ENCODE results near the gene MAPK1IP1L. TPM values are rescaled to one million over a fixed set of nuclear protein-coding genes. Genes with fewer than 3 reads are reported as not detected.

MAPK1IP1L gene
- total RNA-seq, 1 experiment from 2014 or later: 97.9 TPM

DNA sequence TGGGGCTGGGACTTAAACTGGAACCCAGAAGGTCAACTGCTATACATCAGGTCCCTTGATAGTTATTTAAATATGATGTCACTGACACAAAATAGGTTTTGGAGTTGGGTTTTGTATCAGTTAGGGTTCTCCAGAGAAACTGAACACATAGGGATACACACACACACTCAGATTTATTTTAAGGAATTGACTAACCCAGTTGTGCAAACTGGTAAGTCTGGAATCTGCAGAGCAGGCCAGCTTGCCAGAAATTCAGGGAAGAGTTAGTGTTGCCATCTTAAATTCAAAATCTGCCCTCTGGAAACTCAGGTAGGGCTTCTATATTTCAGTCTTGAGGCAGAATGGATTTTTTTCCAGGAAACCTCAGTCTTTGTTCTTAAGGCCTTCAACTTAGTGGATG is 36.9 kb downstream of the MAPK1IP1L start:
- peaks cover 4% of the 10 kb centered on the region; the same call in 1 of the 2 replicates for H3K9me3 Mint-ChIP-seq
- no peak overlapping the region for H3K4me3 Mint-ChIP-seq
- H3K36me3 Mint-ChIP-seq: no peaks in the 10 kb centered on the region
- no peak for DNase-seq (ENCODE audit: low spot score)
- ChIA-PET CTCF (interaction anchor here (1.4 kb wide), 1 partner anchor 14 kb away, joined by 3 read pairs; no protein-coding TSS in a partner anchor), POLR2A (no interaction called here)
- H3K27ac Mint-ChIP-seq: no peak overlapping the region
- no peaks in the 10 kb centered on the region for H3K27me3 Mint-ChIP-seq (ENCODE audit: low read depth)
- H3K4me1 Mint-ChIP-seq: no peaks in the 10 kb centered on the region
- ATAC-seq: no peak
- TF ChIP-seq, protein P1, sequence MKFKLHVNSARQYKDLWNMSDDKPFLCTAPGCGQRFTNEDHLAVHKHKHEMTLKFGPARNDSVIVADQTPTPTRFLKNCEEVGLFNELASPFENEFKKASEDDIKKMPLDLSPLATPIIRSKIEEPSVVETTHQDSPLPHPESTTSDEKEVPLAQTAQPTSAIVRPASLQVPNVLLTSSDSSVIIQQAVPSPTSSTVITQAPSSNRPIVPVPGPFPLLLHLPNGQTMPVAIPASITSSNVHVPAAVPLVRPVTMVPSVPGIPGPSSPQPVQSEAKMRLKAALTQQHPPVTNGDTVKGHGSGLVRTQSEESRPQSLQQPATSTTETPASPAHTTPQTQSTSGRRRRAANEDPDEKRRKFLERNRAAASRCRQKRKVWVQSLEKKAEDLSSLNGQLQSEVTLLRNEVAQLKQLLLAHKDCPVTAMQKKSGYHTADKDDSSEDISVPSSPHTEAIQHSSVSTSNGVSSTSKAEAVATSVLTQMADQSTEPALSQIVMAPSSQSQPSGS (CRISPR knock-in tag; IDR thresholded peaks at IDR 0.05; ENCODE audit: borderline replicate concordance, low read depth): no peak
- TF ChIP-seq TEAD1 (CRISPR knock-in tag; IDR thresholded peaks at IDR 0.05) (no peak), ZNF416 (CRISPR knock-in tag; IDR thresholded peaks at IDR 0.05) (no peak), ETV6 (CRISPR knock-in tag; IDR thresholded peaks at IDR 0.05) (no peak), TEAD4 (CRISPR knock-in tag; IDR thresholded peaks at IDR 0.05) (no peak), MYBL2 (CRISPR knock-in tag; IDR thresholded peaks at IDR 0.05) (no peak), NFATC4 (CRISPR knock-in tag; IDR thresholded peaks at IDR 0.05) (no peak)
- TF ChIP-seq, protein P2, sequence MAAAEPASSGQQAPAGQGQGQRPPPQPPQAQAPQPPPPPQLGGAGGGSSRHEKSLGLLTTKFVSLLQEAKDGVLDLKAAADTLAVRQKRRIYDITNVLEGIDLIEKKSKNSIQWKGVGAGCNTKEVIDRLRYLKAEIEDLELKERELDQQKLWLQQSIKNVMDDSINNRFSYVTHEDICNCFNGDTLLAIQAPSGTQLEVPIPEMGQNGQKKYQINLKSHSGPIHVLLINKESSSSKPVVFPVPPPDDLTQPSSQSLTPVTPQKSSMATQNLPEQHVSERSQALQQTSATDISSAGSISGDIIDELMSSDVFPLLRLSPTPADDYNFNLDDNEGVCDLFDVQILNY (CRISPR knock-in tag; IDR thresholded peaks at IDR 0.05): no peak
- TF ChIP-seq, protein P3, sequence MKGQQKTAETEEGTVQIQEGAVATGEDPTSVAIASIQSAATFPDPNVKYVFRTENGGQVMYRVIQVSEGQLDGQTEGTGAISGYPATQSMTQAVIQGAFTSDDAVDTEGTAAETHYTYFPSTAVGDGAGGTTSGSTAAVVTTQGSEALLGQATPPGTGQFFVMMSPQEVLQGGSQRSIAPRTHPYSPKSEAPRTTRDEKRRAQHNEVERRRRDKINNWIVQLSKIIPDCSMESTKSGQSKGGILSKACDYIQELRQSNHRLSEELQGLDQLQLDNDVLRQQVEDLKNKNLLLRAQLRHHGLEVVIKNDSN (CRISPR knock-in tag; IDR thresholded peaks at IDR 0.05): no peak
- TF ChIP-seq, protein P4, sequence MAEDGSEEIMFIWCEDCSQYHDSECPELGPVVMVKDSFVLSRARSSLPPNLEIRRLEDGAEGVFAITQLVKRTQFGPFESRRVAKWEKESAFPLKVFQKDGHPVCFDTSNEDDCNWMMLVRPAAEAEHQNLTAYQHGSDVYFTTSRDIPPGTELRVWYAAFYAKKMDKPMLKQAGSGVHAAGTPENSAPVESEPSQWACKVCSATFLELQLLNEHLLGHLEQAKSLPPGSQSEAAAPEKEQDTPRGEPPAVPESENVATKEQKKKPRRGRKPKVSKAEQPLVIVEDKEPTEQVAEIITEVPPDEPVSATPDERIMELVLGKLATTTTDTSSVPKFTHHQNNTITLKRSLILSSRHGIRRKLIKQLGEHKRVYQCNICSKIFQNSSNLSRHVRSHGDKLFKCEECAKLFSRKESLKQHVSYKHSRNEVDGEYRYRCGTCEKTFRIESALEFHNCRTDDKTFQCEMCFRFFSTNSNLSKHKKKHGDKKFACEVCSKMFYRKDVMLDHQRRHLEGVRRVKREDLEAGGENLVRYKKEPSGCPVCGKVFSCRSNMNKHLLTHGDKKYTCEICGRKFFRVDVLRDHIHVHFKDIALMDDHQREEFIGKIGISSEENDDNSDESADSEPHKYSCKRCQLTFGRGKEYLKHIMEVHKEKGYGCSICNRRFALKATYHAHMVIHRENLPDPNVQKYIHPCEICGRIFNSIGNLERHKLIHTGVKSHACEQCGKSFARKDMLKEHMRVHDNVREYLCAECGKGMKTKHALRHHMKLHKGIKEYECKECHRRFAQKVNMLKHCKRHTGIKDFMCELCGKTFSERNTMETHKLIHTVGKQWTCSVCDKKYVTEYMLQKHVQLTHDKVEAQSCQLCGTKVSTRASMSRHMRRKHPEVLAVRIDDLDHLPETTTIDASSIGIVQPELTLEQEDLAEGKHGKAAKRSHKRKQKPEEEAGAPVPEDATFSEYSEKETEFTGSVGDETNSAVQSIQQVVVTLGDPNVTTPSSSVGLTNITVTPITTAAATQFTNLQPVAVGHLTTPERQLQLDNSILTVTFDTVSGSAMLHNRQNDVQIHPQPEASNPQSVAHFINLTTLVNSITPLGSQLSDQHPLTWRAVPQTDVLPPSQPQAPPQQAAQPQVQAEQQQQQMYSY (CRISPR knock-in tag; IDR thresholded peaks at IDR 0.05): no peak
- TF ChIP-seq, protein P5, sequence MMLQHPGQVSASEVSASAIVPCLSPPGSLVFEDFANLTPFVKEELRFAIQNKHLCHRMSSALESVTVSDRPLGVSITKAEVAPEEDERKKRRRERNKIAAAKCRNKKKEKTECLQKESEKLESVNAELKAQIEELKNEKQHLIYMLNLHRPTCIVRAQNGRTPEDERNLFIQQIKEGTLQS (CRISPR knock-in tag; conservative IDR thresholded peaks at IDR 0.05): no peak

DNA sequence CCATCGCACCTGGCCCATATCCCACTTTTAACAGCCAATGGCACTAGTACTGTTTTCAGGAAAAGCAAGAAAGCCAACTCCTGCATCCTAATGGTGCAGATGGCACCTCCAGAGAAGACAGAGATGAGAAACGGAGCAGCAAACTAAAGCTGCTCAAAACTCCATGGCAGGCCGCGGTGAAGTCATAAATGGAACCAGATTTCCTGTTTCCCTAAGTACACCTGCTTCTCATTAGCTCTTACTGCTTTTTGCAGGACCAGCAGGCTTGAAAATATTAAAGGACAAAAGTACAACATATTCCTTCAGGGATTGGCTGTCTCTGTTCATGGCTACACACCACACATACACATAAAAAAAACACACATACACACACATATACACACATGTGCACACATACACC is 40.9 kb downstream of the MAPK1IP1L start:
- no peak for DNase-seq (ENCODE audit: low spot score)
- Mint-ChIP-seq H3K36me3 (no peaks in the 10 kb centered on the region), H3K4me3 (no peak overlapping the region)

More for the DNA sequence above, 40.9 kb downstream of the MAPK1IP1L start:
- TF ChIP-seq, protein P6, sequence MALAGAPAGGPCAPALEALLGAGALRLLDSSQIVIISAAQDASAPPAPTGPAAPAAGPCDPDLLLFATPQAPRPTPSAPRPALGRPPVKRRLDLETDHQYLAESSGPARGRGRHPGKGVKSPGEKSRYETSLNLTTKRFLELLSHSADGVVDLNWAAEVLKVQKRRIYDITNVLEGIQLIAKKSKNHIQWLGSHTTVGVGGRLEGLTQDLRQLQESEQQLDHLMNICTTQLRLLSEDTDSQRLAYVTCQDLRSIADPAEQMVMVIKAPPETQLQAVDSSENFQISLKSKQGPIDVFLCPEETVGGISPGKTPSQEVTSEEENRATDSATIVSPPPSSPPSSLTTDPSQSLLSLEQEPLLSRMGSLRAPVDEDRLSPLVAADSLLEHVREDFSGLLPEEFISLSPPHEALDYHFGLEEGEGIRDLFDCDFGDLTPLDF (CRISPR knock-in tag; IDR thresholded peaks at IDR 0.05): no peak
- TF ChIP-seq ETV6 (CRISPR knock-in tag; IDR thresholded peaks at IDR 0.05) (no peak), ZNF121 (CRISPR knock-in tag; IDR thresholded peaks at IDR 0.05) (no peak)
- POLR2A ChIA-PET: interaction anchor here (0.6 kb wide), 1 partner anchor 177 kb away, joined by 3 read pairs; no protein-coding TSS in a partner anchor
- H3K9me3 Mint-ChIP-seq: no peaks in the 10 kb centered on the region
- no peaks in the 10 kb centered on the region for H3K27me3 Mint-ChIP-seq (ENCODE audit: low read depth)
- ATAC-seq: no peak
- H3K4me1 Mint-ChIP-seq: peaks cover 4% of the 10 kb centered on the region
- no peak overlapping the region for H3K27ac Mint-ChIP-seq
- CTCF ChIA-PET: interaction anchor here (0.6 to 4.3 kb wide), 5 partner anchors 11 to 100 kb away, joined by 3 to 18 read pairs (median 4); no protein-coding TSS in a partner anchor
